Measurements from ENCODE around the gene SF3A1. TPM values are rescaled to one million over a fixed set of nuclear protein-coding genes. Genes with fewer than 3 reads are reported as not detected.
A peak's percentile ranks its signal among the peaks of the same experiment; 100 is the strongest.

SF3A1 gene
- total RNA-seq, 1 donor, result 94.3 TPM

GRCh38 chr22:30310881-30311771 lies 45.6 kb downstream of the SF3A1 start:
- no peak overlapping the region for H3K4me3 ChIP-seq (ENCODE audit: low read length)
- H3K9me3 ChIP-seq (ENCODE audit: low read depth, low read length), result no peaks in the 10 kb centered on the region
- H3K4me1 ChIP-seq (ENCODE audit: insufficient read depth, low read length), result peaks cover 99% of the 10 kb centered on the region

GRCh38 chr22:30309951-30310741 lies 46.5 kb downstream of the SF3A1 start:
- Histone ChIP-seq H3K4me3 (ENCODE audit: low read length) (no peak overlapping the region), H3K9me3 (ENCODE audit: low read depth, low read length) (no peaks in the 10 kb centered on the region), H3K4me1 (ENCODE audit: insufficient read depth, low read length) (peaks cover 99% of the 10 kb centered on the region), H3K27me3 (ENCODE audit: insufficient read depth, low read length) (no peaks in the 10 kb centered on the region)

More at GRCh38 chr22:30310881-30311771, 45.6 kb downstream of the SF3A1 start:
- no peaks in the 10 kb centered on the region for H3K27me3 ChIP-seq (ENCODE audit: insufficient read depth, low read length)

- Histone ChIP-seq H3K9me3 (ENCODE audit: low read depth, low read length) (no peaks in the 10 kb centered on the region), H3K27me3 (ENCODE audit: insufficient read depth, low read length) (no peaks in the 10 kb centered on the region), H3K4me3 (ENCODE audit: low read length) (no peak overlapping the region), H3K4me1 (ENCODE audit: insufficient read depth, low read length) (peaks cover 99% of the 10 kb centered on the region)
Observed at GRCh38 chr22:30308518-30309230, 48.0 kb downstream of the SF3A1 start.

DNA sequence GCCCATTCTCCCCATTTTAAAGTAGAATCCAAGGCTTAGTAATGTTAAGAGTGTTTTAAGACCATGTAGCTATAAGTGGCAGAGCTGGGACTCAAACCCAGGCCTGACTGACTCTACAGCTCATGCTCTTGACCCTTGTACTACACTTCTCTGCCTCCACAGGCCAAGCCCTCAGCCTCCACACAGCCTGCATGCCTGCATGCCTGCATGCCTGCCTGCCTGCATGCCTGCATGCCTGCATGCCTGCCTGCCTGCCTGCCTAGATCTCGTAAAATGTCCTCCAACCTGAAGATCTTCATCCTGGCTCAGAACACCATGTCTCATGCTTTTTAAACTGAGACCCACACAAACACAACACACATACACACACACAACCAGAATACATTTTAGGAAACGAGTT lies 48.6 kb downstream of the SF3A1 start:
- no peak overlapping the region for H3K4me3 ChIP-seq (ENCODE audit: low read length)
- H3K4me1 ChIP-seq (ENCODE audit: insufficient read depth, low read length), result peaks cover 100% of the 10 kb centered on the region
- no peaks in the 10 kb centered on the region for H3K27me3 ChIP-seq (ENCODE audit: insufficient read depth, low read length)
- no peaks in the 10 kb centered on the region for H3K9me3 ChIP-seq (ENCODE audit: low read depth, low read length)

DNA sequence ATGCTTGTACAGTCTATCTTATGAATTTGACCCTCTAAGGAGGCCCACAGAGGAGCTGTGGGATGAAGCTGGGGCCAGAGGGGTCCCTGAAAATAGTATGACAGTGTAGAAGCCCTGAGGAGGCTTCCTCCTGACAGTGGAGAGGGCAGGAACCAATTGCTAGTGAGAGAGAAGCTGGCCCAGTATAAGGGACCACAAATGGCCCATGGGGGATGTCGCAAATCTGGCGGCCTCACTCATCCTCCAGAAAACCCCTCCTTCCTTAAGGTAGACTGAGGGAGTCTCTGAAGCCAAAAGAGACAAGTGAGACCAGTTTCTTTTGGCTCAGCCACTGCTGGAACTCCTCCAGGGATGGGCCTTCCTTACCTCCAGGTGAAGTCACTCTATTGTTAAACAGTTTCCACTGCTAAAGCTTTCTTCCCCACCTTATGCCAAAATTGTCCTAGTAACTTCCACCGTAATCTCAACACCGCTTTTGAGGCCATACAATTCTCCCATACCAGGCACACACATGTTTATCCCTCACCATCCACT lies 49.6 kb downstream of the SF3A1 start:
- no peaks in the 10 kb centered on the region for H3K27me3 ChIP-seq (ENCODE audit: insufficient read depth, low read length)
- H3K4me3 ChIP-seq (ENCODE audit: low read length), result no peak overlapping the region
- no peaks in the 10 kb centered on the region for H3K9me3 ChIP-seq (ENCODE audit: low read depth, low read length)
- peaks cover 100% of the 10 kb centered on the region for H3K4me1 ChIP-seq (ENCODE audit: insufficient read depth, low read length)

DNA sequence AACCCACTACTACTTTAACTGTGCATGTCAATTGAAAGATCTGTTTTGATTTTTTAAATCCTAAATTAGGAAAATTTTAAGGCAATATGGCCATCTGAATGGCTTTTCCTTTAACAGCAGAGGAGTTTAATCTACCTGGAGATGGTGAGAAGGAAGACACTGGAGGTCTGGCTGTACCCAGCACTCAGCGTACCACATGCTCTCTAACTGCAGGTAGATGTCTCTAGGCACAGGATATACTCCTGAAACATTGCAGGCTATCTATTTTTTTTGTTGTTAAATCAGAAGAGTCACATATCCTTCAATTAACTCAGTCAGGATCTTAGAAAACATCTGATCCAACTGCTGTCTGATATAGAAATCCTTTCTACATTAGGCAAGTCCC lies 50.1 kb downstream of the SF3A1 start:
- Histone ChIP-seq H3K4me3 (ENCODE audit: low read length) (no peak overlapping the region), H3K4me1 (ENCODE audit: insufficient read depth, low read length) (peaks cover 100% of the 10 kb centered on the region), H3K9me3 (ENCODE audit: low read depth, low read length) (no peaks in the 10 kb centered on the region), H3K27me3 (ENCODE audit: insufficient read depth, low read length) (no peaks in the 10 kb centered on the region)

GRCh38 chr22:30305906-30306626 lies 50.6 kb downstream of the SF3A1 start:
- Histone ChIP-seq H3K9me3 (ENCODE audit: low read depth, low read length) (no peaks in the 10 kb centered on the region), H3K27me3 (ENCODE audit: insufficient read depth, low read length) (no peaks in the 10 kb centered on the region), H3K4me3 (ENCODE audit: low read length) (peak overlapping the region; percentile 19), H3K4me1 (ENCODE audit: insufficient read depth, low read length) (peaks cover 100% of the 10 kb centered on the region)

- Histone ChIP-seq H3K4me1 (ENCODE audit: insufficient read depth, low read length) (peaks cover 100% of the 10 kb centered on the region), H3K4me3 (ENCODE audit: low read length) (peak overlapping the region; percentile 19), H3K27me3 (ENCODE audit: insufficient read depth, low read length) (no peaks in the 10 kb centered on the region), H3K9me3 (ENCODE audit: low read depth, low read length) (no peaks in the 10 kb centered on the region)
Observed at GRCh38 chr22:30305519-30305905, 51.2 kb downstream of the SF3A1 start.

DNA sequence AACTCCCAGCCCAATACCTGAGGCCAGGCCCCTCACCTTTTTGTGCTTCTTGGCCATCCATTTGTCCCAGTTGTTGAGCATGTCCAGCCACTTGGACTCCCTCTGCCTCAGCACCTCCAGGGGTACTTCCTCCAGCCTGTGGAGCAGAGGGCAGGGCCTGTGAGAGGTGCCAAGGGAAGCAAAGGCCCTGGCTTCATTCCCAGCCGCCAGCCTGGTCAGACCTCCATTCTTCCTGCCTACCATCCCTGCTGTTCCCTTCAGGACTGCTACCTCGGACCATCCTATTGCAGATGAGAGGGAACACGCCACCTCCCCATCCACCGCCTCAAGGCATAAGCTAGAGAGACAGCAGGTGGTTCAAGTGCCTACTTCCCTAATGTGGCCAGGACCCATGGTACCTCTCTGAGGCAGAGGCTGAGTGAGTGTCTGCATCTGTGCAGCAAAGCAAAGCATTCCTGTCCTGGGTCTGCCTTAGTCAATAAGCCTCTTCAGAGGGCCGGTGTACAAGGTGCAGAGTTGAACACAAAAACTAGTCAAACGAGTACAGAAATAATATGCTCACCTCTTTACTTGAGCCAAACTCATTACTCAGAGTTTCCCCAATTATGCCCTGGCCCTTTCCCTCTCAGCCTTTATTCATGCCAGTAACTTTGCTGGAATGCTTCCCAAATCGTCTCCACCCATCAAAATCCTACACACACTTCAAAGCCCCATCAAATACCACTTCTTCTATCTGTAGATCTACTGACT lies 52.0 kb downstream of the SF3A1 start:
- Histone ChIP-seq H3K4me3 (ENCODE audit: low read length) (no peak overlapping the region), H3K9me3 (ENCODE audit: low read depth, low read length) (no peaks in the 10 kb centered on the region), H3K4me1 (ENCODE audit: insufficient read depth, low read length) (peaks cover 95% of the 10 kb centered on the region), H3K27me3 (ENCODE audit: insufficient read depth, low read length) (no peaks in the 10 kb centered on the region)

GRCh38 chr22:30302810-30303138 lies 53.9 kb downstream of the SF3A1 start:
- peaks cover 85% of the 10 kb centered on the region for H3K4me1 ChIP-seq (ENCODE audit: insufficient read depth, low read length)
- no peak overlapping the region for H3K4me3 ChIP-seq (ENCODE audit: low read length)
- no peaks in the 10 kb centered on the region for H3K27me3 ChIP-seq (ENCODE audit: insufficient read depth, low read length)
- no peaks in the 10 kb centered on the region for H3K9me3 ChIP-seq (ENCODE audit: low read depth, low read length)

DNA sequence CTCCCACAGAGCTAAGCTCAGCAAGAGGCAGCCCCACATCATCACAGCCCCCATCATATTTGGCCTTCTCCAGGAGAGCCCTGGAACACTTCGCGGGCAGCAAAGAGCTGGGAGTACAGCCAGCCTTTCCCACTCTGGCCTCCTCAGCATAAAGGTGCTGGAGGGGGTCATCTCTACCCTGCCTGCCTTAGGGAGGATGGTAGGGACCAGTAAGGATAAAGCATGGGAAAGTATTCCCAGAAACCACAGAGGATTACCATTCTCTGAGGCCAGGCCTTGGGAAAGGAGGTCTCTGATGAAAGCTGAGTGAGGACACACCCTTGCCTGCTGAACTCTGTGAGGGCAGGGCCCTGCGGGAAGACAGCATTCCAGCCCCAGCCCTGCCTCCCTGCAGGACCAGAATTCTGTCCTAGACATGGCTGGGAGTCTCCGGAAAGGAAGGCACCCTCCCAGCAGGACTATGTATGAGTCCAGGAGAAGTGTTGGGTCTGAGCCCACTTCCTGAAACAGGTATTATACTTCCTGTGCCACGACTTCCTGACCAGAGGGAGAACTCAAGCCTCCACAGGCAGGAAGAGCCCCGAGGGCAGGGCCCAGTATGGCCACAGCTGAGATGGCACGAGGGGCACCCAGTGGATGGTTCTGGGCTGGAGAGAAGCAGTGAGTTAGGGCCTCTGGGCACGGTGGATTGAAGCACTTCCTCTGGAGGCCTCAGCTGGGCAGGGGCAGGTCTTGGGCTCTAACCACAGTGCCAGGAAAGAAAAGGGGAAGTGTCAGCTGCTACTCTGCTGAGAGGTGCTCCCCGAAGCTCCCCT lies 54.5 kb downstream of the SF3A1 start:
- Histone ChIP-seq H3K27me3 (ENCODE audit: insufficient read depth, low read length) (no peaks in the 10 kb centered on the region), H3K4me1 (ENCODE audit: insufficient read depth, low read length) (peaks cover 85% of the 10 kb centered on the region), H3K9me3 (ENCODE audit: low read depth, low read length) (no peaks in the 10 kb centered on the region), H3K4me3 (ENCODE audit: low read length) (no peak overlapping the region)

- Histone ChIP-seq H3K9me3 (ENCODE audit: low read depth, low read length) (no peaks in the 10 kb centered on the region), H3K27me3 (ENCODE audit: insufficient read depth, low read length) (no peaks in the 10 kb centered on the region), H3K4me1 (ENCODE audit: insufficient read depth, low read length) (peaks cover 69% of the 10 kb centered on the region), H3K4me3 (ENCODE audit: low read length) (no peak overlapping the region)
Observed at GRCh38 chr22:30299322-30299721, 57.4 kb downstream of the SF3A1 start.

GRCh38 chr22:30297991-30298701 lies 58.5 kb downstream of the SF3A1 start:
- Histone ChIP-seq H3K27me3 (ENCODE audit: insufficient read depth, low read length) (no peaks in the 10 kb centered on the region), H3K4me3 (ENCODE audit: low read length) (no peak overlapping the region), H3K4me1 (ENCODE audit: insufficient read depth, low read length) (peaks cover 57% of the 10 kb centered on the region), H3K9me3 (ENCODE audit: low read depth, low read length) (no peaks in the 10 kb centered on the region)
